ENCODE measurements around the gene HABP2.

DNA sequence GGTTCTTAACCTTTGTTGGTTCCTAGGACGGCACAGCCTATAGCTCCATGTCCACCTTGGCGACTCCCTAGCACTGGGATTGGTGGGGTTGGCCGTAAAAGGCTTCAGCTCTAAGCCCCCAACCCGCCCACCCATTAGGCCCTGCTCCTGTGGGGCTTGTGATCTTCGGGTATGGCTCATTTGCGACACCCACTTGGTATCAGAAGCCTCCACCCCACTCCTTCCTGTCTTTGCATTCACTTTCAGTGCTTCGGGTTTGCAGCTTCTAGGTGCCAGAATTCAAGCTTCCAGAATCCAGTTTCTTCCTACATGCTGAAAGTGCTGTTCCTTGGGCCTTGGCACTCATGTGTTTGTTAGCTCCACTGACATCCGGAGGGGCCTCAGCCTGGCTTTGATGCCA is 39.5 kb downstream of the HABP2 start:
- TF ChIP-seq, protein P1, sequence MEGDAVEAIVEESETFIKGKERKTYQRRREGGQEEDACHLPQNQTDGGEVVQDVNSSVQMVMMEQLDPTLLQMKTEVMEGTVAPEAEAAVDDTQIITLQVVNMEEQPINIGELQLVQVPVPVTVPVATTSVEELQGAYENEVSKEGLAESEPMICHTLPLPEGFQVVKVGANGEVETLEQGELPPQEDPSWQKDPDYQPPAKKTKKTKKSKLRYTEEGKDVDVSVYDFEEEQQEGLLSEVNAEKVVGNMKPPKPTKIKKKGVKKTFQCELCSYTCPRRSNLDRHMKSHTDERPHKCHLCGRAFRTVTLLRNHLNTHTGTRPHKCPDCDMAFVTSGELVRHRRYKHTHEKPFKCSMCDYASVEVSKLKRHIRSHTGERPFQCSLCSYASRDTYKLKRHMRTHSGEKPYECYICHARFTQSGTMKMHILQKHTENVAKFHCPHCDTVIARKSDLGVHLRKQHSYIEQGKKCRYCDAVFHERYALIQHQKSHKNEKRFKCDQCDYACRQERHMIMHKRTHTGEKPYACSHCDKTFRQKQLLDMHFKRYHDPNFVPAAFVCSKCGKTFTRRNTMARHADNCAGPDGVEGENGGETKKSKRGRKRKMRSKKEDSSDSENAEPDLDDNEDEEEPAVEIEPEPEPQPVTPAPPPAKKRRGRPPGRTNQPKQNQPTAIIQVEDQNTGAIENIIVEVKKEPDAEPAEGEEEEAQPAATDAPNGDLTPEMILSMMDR (conservative IDR thresholded peaks at IDR 0.05; ENCODE audit: low read depth, low read length), result no peak
- TF ChIP-seq EZH2phosphoT487 (IDR thresholded peaks at IDR 0.05; ENCODE audit: borderline replicate concordance, low read length), result no peak
- TF ChIP-seq EZH2 (IDR thresholded peaks at IDR 0.05; ENCODE audit: low read length, unreplicated experiment), result no peak

Data from PC-3 (cell line).